Left lung (tissue), 10 donors: ENCODE measurements around the gene HJV. TPM values are rescaled to one million over a fixed set of nuclear protein-coding genes. Genes with fewer than 3 reads are reported as not detected.

Experiments used
- ATAC-seq: fragments of 200-7000 bp; cut with Tn5 transposase; one replicate; pipeline ENCODE4 v1.9.1; 2020; ENCODE audit warnings: moderate library complexity
- DNase-seq, 4 donors: peaks; one replicate each; pipeline ENCODE4 v3.0.0-alpha.2; 2013 to 2020
- H3K27ac ChIP-seq, 2 donors: fragments of 200-600 bp; sonication (generic) in 1 of 2; one replicate each; pipeline versions ENCODE4 v1.5.0 to v1.8.0; 2020 to 2021
- H3K27me3 ChIP-seq, 2 donors: fragments of 200-600 bp; sonication (generic) in 1 of 2; one replicate each; pipeline versions ENCODE4 v1.5.0 to v1.8.0; 2020 to 2021
- H3K36me3 ChIP-seq, 2 donors: fragments of 200-600 bp; sonication (generic) in 1 of 2; one replicate each; pipeline versions ENCODE4 v1.5.0 to v1.8.0; 2020 to 2021
- H3K4me1 ChIP-seq, 2 donors: fragments of 200-600 bp; one replicate each; pipeline ENCODE4 v1.8.0; 2021
- H3K4me3 ChIP-seq, 2 donors: fragments of 200-600 bp; sonication (generic) in 1 of 2; one replicate each; pipeline versions ENCODE4 v1.5.0 to v1.8.0; 2020 to 2021; ENCODE audit warnings: mild to moderate bottlenecking in 1 of 2
- H3K9me3 ChIP-seq, 2 donors: fragments of 200-600 bp; sonication (generic) in 1 of 2; one replicate each; pipeline versions ENCODE4 v1.5.0 to v1.8.0; 2020 to 2021
- intact Hi-C, 2 donors: fragments of 100-400 bp; cut with DNase I; formaldehyde crosslinking; loops; one replicate each; pipeline versions ENCODE4 v1.11.2 to v1.14.2; 2022
- polyA plus RNA-seq, 6 donors: library from polyadenylated mRNA; unstranded; fragments of 120-200 nt; gene quantifications; one replicate each; pipeline ENCODE4 v1.2.1, GENCODE V29; 2013; ENCODE audit not compliant: insufficient read length in 6 of 6
- total RNA-seq, 2 donors: library from RNA; stranded (reverse); fragmentation: NEBNext Ultra II Directional; extraction: Animal tissue kit (Norgen Biotek cat#: 25700); gene quantifications; one replicate each; pipeline ENCODE4 v1.2.1, GENCODE V29; 2021
- TF ChIP-seq, protein P1 (sequence below), 2 donors: fragments of 200-600 bp; sonication (generic) in 1 of 2; IDR thresholded peaks; one replicate each; pipeline versions ENCODE4 v1.5.0 to v1.8.0; 2021; ENCODE audit warnings: antibody characterized with exemption in 2 of 2
- donor health status: DM: no; HTN: yes; CAD: no.
- donor health status: DM: no; HTN: no; CAD: no.

The HJV gene
- total and polyA plus RNA-seq, 8 donors, result 0.07 to 0.27 (median 0.10) TPM; not detected in 5

DNA sequence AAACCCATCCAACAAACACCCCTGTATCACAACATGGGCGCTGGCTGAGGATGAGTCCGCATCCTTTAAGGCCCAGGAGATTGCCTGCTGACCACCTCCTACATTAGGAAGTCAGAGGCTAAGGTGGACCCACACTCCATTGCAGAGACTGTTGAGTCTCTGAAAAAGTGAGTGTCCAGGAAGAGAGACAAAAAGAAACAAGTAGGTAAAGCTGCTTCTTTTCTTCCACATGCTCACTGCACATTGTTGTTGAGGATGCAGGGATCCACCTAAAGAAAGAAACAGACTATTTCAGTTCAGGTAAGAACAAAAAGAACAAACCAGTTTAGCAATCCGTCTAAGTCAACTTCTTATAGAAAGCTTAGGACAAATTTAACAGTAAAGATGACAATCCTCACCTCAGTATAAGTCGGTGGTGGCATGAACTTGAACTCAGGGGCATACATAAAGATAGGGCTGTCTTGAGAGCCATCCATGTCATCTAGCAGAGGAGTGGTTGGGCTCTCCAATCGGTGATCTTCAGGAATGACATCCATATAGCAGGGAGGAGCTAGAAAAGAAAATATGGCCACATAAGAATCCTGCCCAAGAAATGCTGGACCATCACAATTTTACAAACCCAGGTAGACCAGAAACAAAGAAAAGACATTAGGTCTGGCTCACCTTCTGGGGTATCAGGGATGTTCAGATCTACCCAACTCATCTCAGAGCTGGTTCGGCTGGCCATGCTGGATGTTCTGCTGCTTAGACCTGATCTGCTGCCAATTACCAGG is 27.7 kb downstream of the HJV start:
- peaks cover 0 to 40% of the 10 kb centered on the region in 2 donors for H3K36me3 ChIP-seq
- peak overlapping the region; percentile 92 for H3K27ac ChIP-seq
- H3K4me1 ChIP-seq, result peaks cover 15 to 74% of the 10 kb centered on the region in 2 donors
- TF ChIP-seq, protein P1, sequence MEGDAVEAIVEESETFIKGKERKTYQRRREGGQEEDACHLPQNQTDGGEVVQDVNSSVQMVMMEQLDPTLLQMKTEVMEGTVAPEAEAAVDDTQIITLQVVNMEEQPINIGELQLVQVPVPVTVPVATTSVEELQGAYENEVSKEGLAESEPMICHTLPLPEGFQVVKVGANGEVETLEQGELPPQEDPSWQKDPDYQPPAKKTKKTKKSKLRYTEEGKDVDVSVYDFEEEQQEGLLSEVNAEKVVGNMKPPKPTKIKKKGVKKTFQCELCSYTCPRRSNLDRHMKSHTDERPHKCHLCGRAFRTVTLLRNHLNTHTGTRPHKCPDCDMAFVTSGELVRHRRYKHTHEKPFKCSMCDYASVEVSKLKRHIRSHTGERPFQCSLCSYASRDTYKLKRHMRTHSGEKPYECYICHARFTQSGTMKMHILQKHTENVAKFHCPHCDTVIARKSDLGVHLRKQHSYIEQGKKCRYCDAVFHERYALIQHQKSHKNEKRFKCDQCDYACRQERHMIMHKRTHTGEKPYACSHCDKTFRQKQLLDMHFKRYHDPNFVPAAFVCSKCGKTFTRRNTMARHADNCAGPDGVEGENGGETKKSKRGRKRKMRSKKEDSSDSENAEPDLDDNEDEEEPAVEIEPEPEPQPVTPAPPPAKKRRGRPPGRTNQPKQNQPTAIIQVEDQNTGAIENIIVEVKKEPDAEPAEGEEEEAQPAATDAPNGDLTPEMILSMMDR (IDR thresholded peaks at IDR 0.05), result no peak
- H3K9me3 ChIP-seq, result no peaks in the 10 kb centered on the region
- no peaks in the 10 kb centered on the region for H3K27me3 ChIP-seq
- peak overlapping the region; percentile 64 to 96 for H3K4me3 ChIP-seq
- intact Hi-C loops, result no loop called here
- ATAC-seq, result no peak
- peak in 1 of 4 donors; percentile 28 for DNase-seq

DNA sequence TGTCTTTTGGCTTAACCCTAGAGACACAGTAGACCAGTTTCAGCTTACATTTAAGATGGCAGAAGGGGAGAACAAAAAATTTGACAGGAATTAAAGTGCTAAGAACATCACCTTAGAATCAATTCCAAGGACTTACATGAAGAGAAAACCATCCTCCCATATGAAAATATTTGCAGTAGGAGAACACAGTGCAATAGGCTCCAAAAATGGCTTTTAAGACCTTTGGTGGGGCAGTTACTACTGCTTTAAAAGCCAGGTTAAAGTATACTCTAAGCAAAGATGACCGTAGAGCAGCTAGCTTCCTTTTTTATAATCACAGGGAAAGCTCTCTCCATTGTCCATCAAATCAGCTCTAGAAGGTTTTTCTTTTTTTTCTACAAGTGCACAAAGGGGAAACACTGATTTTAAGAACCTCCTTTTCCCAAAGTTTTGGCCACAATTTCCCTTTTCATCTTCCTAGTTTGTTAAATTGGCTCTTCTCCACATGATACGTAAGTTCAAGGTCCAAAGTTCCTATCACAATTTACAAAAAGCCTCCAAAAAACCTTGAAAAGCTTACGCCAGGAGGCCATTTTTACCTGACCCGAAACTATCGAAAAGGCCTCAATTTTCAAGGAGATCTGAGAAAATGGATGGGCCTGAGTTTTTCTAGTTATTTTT is 28.4 kb downstream of the HJV start:
- no peaks in the 10 kb centered on the region for H3K27me3 ChIP-seq
- no peak for DNase-seq
- peaks cover 0 to 40% of the 10 kb centered on the region in 2 donors for H3K36me3 ChIP-seq
- intact Hi-C loops, result no loop called here
- H3K4me1 ChIP-seq, result peaks cover 15 to 73% of the 10 kb centered on the region in 2 donors
- peak overlapping the region; percentile 92 for H3K27ac ChIP-seq
- TF ChIP-seq, protein P1 (IDR thresholded peaks at IDR 0.05), result no peak
- no peak for ATAC-seq
- H3K9me3 ChIP-seq, result no peaks in the 10 kb centered on the region
- H3K4me3 ChIP-seq, result peak overlapping the region; percentile 64 to 96

DNA sequence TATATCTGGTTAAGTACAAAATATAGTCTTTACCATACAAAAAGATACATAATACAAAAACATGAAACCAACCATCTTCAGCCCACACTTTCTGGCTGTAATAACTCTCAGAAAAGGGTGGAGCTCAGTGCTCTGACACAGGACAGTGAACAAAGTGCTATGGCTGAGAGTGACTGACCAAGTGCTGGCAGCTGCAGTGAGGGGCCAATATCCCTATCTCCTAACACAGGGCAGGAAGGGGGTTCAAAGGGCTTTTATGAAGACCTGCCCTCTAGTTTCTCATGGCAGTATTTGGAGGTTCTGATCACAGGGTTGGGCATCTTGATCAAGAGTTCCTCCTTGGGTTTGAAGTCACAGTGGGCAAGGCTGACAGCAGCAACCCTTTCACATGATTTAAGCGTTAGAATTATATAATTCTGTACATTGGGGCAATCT is 29.0 kb downstream of the HJV start:
- DNase-seq (peak in 1 of 4 donors; percentile 25), ATAC-seq (no peak)
- Histone ChIP-seq H3K4me3 (peak overlapping the region; percentile 64 to 96), H3K27me3 (no peaks in the 10 kb centered on the region), H3K4me1 (peaks cover 15 to 73% of the 10 kb centered on the region in 2 donors), H3K36me3 (peaks cover 0 to 40% of the 10 kb centered on the region in 2 donors), H3K9me3 (no peaks in the 10 kb centered on the region), H3K27ac (peak overlapping the region; percentile 92)
- TF ChIP-seq, protein P1 (IDR thresholded peaks at IDR 0.05), result no peak
- intact Hi-C loops, result no loop called here

DNA sequence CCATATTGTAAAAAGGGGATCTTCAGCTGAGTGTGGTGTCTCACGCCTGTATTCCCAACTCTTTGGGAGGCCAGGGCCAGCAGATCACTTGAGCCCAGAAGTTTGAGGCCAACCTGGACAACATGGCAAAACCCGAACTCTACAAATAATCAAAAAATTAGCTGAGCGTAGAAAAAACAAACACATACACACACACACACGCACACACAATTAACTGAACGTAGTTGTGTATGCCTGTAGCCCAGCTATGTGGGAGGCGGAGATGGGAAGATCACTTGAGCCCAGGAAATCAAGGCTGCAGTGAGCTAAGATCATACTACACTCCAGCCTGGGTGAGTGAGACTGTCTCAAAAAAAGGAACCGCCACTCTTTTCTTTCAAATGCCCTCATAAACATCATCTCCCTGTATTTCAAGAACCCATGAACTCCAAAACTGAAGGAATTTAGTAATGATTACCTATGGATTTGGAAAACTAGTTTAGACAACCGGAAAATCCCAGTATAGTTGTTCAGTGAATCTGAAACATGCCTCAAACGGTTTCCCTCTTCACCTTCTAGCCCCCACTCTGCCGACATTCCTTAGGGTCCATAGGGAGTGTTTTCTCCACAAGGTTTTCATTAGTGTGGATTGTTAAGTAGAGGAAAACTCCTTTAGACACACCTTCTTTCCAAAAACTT is 29.7 kb downstream of the HJV start:
- H3K4me1 ChIP-seq, result peaks cover 15 to 73% of the 10 kb centered on the region in 2 donors
- no peaks in the 10 kb centered on the region for H3K9me3 ChIP-seq
- H3K27me3 ChIP-seq, result no peaks in the 10 kb centered on the region
- intact Hi-C loops, result no loop called here
- ATAC-seq (peak; percentile 23), DNase-seq (peak in 1 of 4 donors; percentile 38)
- peak overlapping the region; percentile 92 for H3K27ac ChIP-seq
- H3K4me3 ChIP-seq, result peak overlapping the region in 1 of 2 donors; percentile 96
- H3K36me3 ChIP-seq, result peaks cover 0 to 40% of the 10 kb centered on the region in 2 donors
- TF ChIP-seq, protein P1 (IDR thresholded peaks at IDR 0.05), result no peak
